GM23338 (cell line): Measurements from ENCODE around the gene PCBP3.

Experiments
- CREB1 ChIP-seq: fragments of 250-450 bp; sonication (Bioruptor Pico); IDR thresholded peaks from 2 replicates; pipeline ENCODE4 v1.5.0; 2020; ENCODE audit warnings: low read depth, mild to moderate bottlenecking, moderate library complexity
- EZH2 ChIP-seq: fragments of 200-600 bp; sonication (generic); IDR thresholded peaks from one replicate; pipeline ENCODE4 v1.8.0; 2017; ENCODE audit warnings: antibody characterized with exemption, mild to moderate bottlenecking, low read depth; ENCODE audit not compliant: unreplicated experiment
- EZH2phosphoT487 ChIP-seq: fragments of 200-600 bp; sonication (generic); IDR thresholded peaks from one replicate; pipeline ENCODE4 v1.8.1; 2018; ENCODE audit warnings: antibody characterized with exemption; ENCODE audit not compliant: unreplicated experiment
- JUNB ChIP-seq: IDR thresholded peaks from one replicate; pipeline ENCODE4 v1.6.1; 2016; ENCODE audit warnings: antibody characterized with exemption; ENCODE audit not compliant: unreplicated experiment
- NANOG ChIP-seq: IDR thresholded peaks from 2 replicates; pipeline ENCODE4 v1.6.1; 2016; ENCODE audit warnings: antibody characterized with exemption, borderline replicate concordance
- POLR2AphosphoS5 ChIP-seq: IDR thresholded peaks from 2 replicates; pipeline ENCODE4 v1.6.1; 2016; ENCODE audit warnings: antibody characterized with exemption, low read depth
- STAT1 ChIP-seq: IDR thresholded peaks from one replicate; pipeline ENCODE4 v1.6.1; 2016; ENCODE audit warnings: antibody characterized with exemption; ENCODE audit not compliant: unreplicated experiment
- ZNF114 ChIP-seq: fragments of 250-450 bp; sonication (Bioruptor Pico); IDR thresholded peaks from 2 replicates; pipeline ENCODE4 v1.5.0; 2020; ENCODE audit warnings: mild to moderate bottlenecking, moderate library complexity
- ZNF331 ChIP-seq: fragments of 250-450 bp; sonication (Bioruptor Pico); IDR thresholded peaks from 2 replicates; pipeline ENCODE4 v1.5.0; 2020; ENCODE audit warnings: low read depth, mild to moderate bottlenecking, moderate library complexity
- TF ChIP-seq, protein P1 (sequence below), 2 experiments: fragments of 200-600 bp in 1 of 2; sonication (generic) in 1 of 2; conservative IDR thresholded peaks; 2 replicates each; pipeline versions ENCODE4 v1.5.1 to v1.6.1; 2016 to 2017; ENCODE audit warnings: antibody characterized with exemption in 2 of 2, low read depth in 2 of 2, mild to moderate bottlenecking in 2 of 2, moderate library complexity in 1 of 2
- TF ChIP-seq, protein P2 (sequence below): IDR thresholded peaks from one replicate; pipeline ENCODE4 v1.6.1; 2018; ENCODE audit warnings: antibody characterized with exemption; ENCODE audit not compliant: unreplicated experiment
- TF ChIP-seq, protein P3 (sequence below): IDR thresholded peaks from 2 replicates; pipeline ENCODE4 v1.6.1; 2016; ENCODE audit warnings: antibody characterized with exemption
- TF ChIP-seq, protein P4 (sequence below): fragments of 250-450 bp; sonication (Bioruptor Pico); IDR thresholded peaks from 2 replicates; pipeline ENCODE4 v1.5.0; 2020; ENCODE audit warnings: mild to moderate bottlenecking, moderate library complexity

DNA sequence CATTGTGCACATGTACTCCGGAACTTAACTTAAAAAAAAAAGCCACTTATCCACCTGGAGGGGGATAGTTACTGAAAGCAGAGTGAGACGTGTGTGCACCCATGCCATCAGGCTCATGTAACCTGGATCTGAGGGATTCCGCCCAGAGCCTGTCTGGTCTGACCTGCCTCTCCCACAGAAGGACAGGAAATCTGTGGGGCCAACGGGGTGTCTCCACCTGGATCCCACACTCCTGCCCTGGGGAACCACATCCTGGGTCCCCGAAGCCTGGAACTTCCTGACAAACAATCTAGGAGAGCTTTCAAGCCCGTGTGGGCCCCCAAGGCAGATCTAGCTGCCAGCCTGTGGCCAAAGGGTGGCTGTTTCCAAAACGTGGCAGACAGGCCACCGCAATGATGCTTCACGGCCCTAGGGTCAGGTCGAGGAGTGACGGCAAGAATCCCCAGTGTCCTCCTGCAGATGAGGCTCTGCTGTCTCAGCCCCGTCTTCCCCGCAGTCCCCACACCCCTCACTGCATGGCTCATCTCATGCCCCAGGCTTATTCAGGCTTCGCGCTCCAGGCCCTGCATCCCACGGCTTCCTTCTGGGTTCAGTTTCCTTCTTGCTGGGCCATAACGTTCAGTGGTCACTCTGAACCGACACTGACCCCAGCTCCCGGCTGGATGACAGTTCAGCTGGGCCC is 21.0 kb upstream of the PCBP3 start:
- TF ChIP-seq JUNB (no peak), EZH2 (no peak), POLR2AphosphoS5 (no peak), CREB1 (CRISPR knock-in tag) (no peak), EZH2phosphoT487 (no peak), NANOG (no peak), ZNF331 (no peak), ZNF114 (no peak), STAT1 (no peak)
- TF ChIP-seq, protein P1, sequence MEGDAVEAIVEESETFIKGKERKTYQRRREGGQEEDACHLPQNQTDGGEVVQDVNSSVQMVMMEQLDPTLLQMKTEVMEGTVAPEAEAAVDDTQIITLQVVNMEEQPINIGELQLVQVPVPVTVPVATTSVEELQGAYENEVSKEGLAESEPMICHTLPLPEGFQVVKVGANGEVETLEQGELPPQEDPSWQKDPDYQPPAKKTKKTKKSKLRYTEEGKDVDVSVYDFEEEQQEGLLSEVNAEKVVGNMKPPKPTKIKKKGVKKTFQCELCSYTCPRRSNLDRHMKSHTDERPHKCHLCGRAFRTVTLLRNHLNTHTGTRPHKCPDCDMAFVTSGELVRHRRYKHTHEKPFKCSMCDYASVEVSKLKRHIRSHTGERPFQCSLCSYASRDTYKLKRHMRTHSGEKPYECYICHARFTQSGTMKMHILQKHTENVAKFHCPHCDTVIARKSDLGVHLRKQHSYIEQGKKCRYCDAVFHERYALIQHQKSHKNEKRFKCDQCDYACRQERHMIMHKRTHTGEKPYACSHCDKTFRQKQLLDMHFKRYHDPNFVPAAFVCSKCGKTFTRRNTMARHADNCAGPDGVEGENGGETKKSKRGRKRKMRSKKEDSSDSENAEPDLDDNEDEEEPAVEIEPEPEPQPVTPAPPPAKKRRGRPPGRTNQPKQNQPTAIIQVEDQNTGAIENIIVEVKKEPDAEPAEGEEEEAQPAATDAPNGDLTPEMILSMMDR (conservative IDR thresholded peaks at IDR 0.05; ENCODE audit: low read depth in 2 of 2) = no peak
- TF ChIP-seq, protein P2, sequence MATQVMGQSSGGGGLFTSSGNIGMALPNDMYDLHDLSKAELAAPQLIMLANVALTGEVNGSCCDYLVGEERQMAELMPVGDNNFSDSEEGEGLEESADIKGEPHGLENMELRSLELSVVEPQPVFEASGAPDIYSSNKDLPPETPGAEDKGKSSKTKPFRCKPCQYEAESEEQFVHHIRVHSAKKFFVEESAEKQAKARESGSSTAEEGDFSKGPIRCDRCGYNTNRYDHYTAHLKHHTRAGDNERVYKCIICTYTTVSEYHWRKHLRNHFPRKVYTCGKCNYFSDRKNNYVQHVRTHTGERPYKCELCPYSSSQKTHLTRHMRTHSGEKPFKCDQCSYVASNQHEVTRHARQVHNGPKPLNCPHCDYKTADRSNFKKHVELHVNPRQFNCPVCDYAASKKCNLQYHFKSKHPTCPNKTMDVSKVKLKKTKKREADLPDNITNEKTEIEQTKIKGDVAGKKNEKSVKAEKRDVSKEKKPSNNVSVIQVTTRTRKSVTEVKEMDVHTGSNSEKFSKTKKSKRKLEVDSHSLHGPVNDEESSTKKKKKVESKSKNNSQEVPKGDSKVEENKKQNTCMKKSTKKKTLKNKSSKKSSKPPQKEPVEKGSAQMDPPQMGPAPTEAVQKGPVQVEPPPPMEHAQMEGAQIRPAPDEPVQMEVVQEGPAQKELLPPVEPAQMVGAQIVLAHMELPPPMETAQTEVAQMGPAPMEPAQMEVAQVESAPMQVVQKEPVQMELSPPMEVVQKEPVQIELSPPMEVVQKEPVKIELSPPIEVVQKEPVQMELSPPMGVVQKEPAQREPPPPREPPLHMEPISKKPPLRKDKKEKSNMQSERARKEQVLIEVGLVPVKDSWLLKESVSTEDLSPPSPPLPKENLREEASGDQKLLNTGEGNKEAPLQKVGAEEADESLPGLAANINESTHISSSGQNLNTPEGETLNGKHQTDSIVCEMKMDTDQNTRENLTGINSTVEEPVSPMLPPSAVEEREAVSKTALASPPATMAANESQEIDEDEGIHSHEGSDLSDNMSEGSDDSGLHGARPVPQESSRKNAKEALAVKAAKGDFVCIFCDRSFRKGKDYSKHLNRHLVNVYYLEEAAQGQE = no peak
- TF ChIP-seq, protein P3, sequence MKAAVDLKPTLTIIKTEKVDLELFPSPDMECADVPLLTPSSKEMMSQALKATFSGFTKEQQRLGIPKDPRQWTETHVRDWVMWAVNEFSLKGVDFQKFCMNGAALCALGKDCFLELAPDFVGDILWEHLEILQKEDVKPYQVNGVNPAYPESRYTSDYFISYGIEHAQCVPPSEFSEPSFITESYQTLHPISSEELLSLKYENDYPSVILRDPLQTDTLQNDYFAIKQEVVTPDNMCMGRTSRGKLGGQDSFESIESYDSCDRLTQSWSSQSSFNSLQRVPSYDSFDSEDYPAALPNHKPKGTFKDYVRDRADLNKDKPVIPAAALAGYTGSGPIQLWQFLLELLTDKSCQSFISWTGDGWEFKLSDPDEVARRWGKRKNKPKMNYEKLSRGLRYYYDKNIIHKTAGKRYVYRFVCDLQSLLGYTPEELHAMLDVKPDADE = no peak
- TF ChIP-seq, protein P4, sequence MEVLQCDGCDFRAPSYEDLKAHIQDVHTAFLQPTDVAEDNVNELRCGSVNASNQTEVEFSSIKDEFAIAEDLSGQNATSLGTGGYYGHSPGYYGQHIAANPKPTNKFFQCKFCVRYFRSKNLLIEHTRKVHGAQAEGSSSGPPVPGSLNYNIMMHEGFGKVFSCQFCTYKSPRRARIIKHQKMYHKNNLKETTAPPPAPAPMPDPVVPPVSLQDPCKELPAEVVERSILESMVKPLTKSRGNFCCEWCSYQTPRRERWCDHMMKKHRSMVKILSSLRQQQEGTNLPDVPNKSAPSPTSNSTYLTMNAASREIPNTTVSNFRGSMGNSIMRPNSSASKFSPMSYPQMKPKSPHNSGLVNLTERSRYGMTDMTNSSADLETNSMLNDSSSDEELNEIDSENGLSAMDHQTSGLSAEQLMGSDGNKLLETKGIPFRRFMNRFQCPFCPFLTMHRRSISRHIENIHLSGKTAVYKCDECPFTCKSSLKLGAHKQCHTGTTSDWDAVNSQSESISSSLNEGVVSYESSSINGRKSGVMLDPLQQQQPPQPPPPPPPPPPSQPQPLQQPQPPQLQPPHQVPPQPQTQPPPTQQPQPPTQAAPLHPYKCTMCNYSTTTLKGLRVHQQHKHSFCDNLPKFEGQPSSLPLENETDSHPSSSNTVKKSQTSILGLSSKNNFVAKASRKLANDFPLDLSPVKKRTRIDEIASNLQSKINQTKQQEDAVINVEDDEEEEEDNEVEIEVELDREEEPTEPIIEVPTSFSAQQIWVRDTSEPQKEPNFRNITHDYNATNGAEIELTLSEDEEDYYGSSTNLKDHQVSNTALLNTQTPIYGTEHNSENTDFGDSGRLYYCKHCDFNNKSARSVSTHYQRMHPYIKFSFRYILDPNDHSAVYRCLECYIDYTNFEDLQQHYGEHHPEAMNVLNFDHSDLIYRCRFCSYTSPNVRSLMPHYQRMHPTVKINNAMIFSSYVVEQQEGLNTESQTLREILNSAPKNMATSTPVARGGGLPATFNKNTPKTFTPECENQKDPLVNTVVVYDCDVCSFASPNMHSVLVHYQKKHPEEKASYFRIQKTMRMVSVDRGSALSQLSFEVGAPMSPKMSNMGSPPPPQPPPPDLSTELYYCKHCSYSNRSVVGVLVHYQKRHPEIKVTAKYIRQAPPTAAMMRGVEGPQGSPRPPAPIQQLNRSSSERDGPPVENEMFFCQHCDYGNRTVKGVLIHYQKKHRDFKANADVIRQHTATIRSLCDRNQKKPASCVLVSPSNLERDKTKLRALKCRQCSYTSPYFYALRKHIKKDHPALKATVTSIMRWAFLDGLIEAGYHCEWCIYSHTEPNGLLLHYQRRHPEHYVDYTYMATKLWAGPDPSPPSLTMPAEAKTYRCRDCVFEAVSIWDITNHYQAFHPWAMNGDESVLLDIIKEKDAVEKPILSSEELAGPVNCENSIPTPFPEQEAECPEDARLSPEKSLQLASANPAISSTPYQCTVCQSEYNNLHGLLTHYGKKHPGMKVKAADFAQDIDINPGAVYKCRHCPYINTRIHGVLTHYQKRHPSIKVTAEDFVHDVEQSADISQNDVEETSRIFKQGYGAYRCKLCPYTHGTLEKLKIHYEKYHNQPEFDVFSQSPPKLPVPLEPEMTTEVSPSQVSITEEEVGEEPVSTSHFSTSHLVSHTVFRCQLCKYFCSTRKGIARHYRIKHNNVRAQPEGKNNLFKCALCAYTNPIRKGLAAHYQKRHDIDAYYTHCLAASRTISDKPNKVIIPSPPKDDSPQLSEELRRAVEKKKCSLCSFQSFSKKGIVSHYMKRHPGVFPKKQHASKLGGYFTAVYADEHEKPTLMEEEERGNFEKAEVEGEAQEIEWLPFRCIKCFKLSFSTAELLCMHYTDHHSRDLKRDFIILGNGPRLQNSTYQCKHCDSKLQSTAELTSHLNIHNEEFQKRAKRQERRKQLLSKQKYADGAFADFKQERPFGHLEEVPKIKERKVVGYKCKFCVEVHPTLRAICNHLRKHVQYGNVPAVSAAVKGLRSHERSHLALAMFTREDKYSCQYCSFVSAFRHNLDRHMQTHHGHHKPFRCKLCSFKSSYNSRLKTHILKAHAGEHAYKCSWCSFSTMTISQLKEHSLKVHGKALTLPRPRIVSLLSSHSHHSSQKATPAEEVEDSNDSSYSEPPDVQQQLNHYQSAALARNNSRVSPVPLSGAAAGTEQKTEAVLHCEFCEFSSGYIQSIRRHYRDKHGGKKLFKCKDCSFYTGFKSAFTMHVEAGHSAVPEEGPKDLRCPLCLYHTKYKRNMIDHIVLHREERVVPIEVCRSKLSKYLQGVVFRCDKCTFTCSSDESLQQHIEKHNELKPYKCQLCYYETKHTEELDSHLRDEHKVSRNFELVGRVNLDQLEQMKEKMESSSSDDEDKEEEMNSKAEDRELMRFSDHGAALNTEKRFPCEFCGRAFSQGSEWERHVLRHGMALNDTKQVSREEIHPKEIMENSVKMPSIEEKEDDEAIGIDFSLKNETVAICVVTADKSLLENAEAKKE (CRISPR knock-in tag) = no peak
